A673 (cell line): ENCODE results near the gene CIC.

Experiments used
- CTCF ChIP-seq: fragments of 300-800, 200-600 bp; sonication (generic); conservative IDR thresholded peaks from 2 replicates; pipeline ENCODE4 v1.5.1; 2017; ENCODE audit warnings: low read depth, mild to moderate bottlenecking, antibody characterized with exemption, low read length, moderate library complexity, mixed read lengths
- EZH2 ChIP-seq: fragments of 200-600 bp; sonication (generic); IDR thresholded peaks from 2 replicates; pipeline ENCODE4 v1.6.1; 2017; ENCODE audit warnings: borderline replicate concordance, low read depth, mild to moderate bottlenecking, mixed read lengths, antibody characterized with exemption, low read length; ENCODE audit not compliant: poor library complexity, severe bottlenecking

DNA sequence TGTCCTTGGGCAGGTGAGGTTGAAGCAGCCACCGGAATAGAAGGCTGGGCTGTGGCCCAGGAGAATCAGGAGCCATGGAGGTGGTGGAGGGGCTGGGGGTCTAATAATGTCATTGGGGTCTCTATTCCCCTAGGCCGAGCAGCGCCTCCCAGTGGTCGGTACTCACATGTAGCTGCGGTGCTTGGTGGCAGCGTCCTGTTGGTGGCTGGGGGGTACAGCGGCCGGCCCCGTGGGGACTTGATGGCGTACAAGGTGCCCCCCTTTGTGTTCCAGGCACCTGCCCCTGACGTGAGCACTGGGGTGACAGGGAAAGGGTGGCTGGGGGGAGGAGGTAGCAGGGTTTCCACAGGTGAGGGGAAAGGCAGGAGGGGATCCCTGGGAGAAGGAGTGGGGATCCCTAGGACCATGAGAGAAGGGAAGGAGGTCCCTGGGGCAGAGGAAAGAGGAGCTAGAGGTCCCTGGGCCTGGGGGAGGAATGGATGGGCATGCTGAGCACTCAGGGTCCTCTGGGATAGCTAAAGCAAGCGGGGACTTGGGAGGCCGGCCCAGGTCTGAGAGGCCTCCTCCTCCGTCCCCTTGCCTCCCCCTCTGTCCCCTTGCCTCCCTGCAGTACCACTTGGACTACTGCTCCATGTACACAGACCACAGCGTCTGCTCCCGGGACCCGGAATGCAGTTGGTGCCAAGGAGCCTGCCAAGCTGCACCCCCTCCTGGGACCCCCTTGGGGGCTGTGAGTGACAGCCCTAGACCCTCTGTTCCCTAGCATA lies 74.5 kb downstream of the CIC start:
- peak; percentile 52 for TF ChIP-seq CTCF
- TF ChIP-seq EZH2 = no peak
